ENCODE data around the gene AMOTL1.

- no peak for TF ChIP-seq CTCF (IDR thresholded peaks at IDR 0.05)
- no peak for TF ChIP-seq POLR2A (IDR thresholded peaks at IDR 0.05)
Observed at GRCh38 chr11:94868468-94868867, 100.3 kb downstream of the AMOTL1 start.
